ENCODE measurements around the gene NPY4R2.
"Not testable (repeated sequence)": the region's sequence is repeated elsewhere in the genome, so short reads cannot be mapped to it uniquely, and the experiment has no call there.

Gene NPY4R2

DNA sequence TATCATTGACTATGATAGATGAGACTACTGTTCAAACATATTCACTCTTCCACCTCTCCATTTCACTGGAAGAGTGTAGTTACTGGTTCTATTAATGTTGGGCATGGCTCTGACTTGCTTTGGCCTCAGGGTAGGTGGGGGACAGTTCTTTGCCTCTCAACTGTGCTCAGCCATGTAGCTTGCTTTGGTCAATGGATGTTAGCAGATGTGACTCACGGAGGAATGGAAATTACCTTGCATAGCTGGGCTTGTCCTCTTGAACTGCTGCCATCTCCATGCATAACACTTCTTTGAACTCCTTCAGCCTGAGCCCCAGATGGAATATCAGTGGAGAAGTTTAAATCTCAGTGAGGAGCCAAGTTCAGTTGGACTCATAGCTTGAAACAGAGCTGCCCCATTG is 9.1 kb upstream of the NPY4R2 start:
- H3K36me3 ChIP-seq (ENCODE audit: insufficient read depth, low read length); H3K27me3 ChIP-seq (ENCODE audit: control insufficient read depth, insufficient read depth, low read length); H3K9ac ChIP-seq (ENCODE audit: low read depth, low read length); H3K4me3 ChIP-seq (ENCODE audit: low read length); H3K4me1 ChIP-seq (ENCODE audit: control insufficient read depth, insufficient read depth, low read length); H3K4me2 ChIP-seq (ENCODE audit: low read length); H3K9me3 ChIP-seq (replicated peaks; ENCODE audit: low read length): not testable (repeated sequence)

DNA sequence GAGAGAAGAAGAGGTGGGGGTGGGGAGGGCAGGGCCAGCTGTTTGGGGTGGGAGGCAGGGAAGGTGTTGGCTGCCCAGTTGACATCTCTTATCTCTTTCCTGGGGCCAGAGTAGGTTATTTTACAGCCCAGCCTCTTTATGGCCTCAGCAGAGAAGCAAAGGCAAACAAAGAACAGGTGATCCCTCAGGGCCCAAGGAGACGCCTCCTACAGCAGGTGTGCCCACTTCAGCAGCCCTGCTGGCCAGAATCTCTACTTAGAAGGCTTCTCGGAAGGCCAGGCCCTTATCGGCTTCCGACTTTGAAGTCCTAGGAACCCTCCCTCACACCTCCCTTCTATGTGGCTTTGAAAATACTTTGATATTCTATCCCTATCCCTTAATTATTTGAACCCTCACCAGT is 8.0 kb upstream of the NPY4R2 start:
- not testable (repeated sequence) for H3K27me3 ChIP-seq (ENCODE audit: control insufficient read depth, insufficient read depth, low read length); H3K9ac ChIP-seq (ENCODE audit: low read depth, low read length); H3K4me1 ChIP-seq (ENCODE audit: control insufficient read depth, insufficient read depth, low read length); H3K9me3 ChIP-seq (replicated peaks; ENCODE audit: low read length); H3K36me3 ChIP-seq (ENCODE audit: insufficient read depth, low read length); H3K4me3 ChIP-seq (ENCODE audit: low read length); H3K4me2 ChIP-seq (ENCODE audit: low read length)

DNA sequence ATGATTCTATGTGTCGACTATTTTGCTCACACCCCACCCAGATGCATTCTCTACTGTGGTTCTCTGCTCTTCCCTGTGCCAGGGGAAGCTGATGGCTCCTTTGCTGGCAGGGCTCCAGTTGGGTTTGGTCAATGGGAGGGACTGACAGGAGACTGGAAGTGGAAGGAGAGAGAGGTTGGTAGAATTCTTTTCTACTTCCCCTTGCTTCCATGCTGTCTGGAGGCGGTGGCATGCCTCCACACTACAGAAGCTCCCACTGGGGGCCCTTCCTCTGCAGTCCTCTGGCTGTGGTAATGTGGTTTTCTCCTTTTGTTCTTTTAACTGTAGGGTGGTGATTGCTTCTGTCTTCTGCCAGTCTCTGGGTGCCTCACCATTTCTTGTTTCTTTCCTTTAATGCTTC is 4.4 kb upstream of the NPY4R2 start:
- H3K36me3 ChIP-seq (ENCODE audit: insufficient read depth, low read length); H3K4me1 ChIP-seq (ENCODE audit: control insufficient read depth, insufficient read depth, low read length); H3K9ac ChIP-seq (ENCODE audit: low read depth, low read length); H3K9me3 ChIP-seq (replicated peaks; ENCODE audit: low read length); H3K4me2 ChIP-seq (ENCODE audit: low read length); H3K4me3 ChIP-seq (ENCODE audit: low read length); H3K27me3 ChIP-seq (ENCODE audit: control insufficient read depth, insufficient read depth, low read length): not testable (repeated sequence)

DNA sequence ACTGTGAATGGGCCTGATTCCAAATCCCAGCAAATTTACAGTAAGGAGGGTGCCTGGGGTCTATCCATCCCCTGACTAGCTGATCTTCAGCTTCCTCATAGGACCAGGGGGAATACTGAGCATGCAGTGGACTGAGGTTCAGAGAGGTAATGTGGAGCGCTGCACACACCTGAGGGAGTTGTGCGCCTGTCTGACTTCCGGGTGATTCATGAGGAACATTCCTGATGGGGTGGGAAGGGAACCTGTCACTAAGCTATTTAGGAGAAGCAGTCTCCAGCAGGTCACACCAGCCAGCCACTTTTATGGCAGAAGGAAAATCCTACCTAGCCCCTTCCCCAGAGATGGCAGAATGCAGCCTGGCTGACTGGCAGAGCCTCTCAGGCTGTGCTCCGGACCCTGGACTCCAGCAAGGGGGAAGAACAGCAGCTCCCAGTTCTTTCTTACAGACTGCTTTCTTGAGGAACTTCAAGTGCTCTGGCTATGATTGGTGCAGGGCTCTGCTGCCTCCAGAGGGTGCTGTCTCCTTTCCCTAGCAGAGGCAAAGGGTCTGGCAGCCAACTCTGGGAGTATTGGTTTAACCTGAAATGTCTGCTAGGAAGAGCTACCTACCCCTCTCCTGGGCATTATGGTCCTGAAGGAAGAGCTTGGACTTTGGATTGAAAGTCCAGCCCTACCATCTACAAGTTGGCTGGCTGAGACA is 2.5 kb upstream of the NPY4R2 start:
- H3K9me3 ChIP-seq (replicated peaks; ENCODE audit: low read length); H3K4me3 ChIP-seq (ENCODE audit: low read length); H3K27me3 ChIP-seq (ENCODE audit: control insufficient read depth, insufficient read depth, low read length); H3K9ac ChIP-seq (ENCODE audit: low read depth, low read length); H3K4me2 ChIP-seq (ENCODE audit: low read length); H3K36me3 ChIP-seq (ENCODE audit: insufficient read depth, low read length); H3K4me1 ChIP-seq (ENCODE audit: control insufficient read depth, insufficient read depth, low read length): not testable (repeated sequence)

DNA sequence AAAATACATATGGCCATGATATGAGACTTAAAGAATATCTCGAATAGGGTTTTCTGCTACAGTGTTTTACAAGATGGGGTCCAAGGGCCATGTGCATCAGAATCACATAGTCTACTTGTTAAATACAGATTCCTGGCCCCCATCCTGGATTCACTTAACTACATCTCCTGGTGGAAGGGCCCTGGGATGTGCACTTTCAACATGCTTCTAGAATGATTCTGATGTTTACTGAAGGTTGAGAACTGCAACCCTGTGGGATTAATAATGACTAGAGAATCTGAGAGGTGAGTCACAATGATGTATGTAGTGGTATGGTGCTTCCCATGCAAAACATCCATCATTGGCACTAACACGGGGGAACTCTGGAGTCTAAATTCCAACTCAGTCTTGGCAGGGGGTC is 2.1 kb downstream of the NPY4R2 start:
- H3K4me1 ChIP-seq (ENCODE audit: control insufficient read depth, insufficient read depth, low read length); H3K9ac ChIP-seq (ENCODE audit: low read depth, low read length); H3K36me3 ChIP-seq (ENCODE audit: insufficient read depth, low read length); H3K27me3 ChIP-seq (ENCODE audit: control insufficient read depth, insufficient read depth, low read length); H3K4me3 ChIP-seq (ENCODE audit: low read length); H3K9me3 ChIP-seq (replicated peaks; ENCODE audit: low read length); H3K4me2 ChIP-seq (ENCODE audit: low read length): not testable (repeated sequence)

DNA sequence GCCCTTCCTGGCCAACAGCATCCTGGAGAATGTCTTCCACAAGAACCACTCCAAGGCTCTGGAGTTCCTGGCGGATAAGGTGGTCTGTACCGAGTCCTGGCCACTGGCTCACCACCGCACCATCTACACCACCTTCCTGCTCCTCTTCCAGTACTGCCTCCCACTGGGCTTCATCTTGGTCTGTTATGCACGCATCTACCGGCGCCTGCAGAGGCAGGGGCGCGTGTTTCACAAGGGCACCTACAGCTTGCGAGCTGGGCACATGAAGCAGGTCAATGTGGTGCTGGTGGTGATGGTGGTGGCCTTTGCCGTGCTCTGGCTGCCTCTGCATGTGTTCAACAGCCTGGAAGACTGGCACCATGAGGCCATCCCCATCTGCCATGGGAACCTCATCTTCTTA is 4.0 kb downstream of the NPY4R2 start:
- not testable (repeated sequence) for H3K4me1 ChIP-seq (ENCODE audit: control insufficient read depth, insufficient read depth, low read length); H3K36me3 ChIP-seq (ENCODE audit: insufficient read depth, low read length); H3K4me3 ChIP-seq (ENCODE audit: low read length); H3K9me3 ChIP-seq (replicated peaks; ENCODE audit: low read length); H3K27me3 ChIP-seq (ENCODE audit: control insufficient read depth, insufficient read depth, low read length); H3K9ac ChIP-seq (ENCODE audit: low read depth, low read length); H3K4me2 ChIP-seq (ENCODE audit: low read length)

DNA sequence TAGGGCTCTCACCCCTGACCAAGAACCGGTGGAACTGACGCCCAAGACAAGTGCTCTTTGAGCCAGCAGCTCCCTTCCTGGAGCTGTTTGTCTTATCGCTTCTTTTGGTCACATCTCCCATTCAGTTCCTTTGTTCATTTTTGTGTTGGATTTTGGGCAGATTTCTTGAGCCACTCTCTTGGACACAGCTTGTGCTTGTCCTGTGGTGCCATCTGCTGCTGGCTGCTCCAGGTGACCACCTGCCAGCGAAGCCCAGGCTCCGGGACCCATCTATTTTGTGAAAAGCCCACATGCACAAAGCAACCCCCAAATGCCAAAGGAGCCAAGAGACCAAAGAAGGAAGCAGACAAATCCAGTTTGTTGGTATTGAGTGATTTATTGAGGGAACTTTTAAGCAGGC is 6.2 kb downstream of the NPY4R2 start:
- H3K9ac ChIP-seq (ENCODE audit: low read depth, low read length); H3K4me3 ChIP-seq (ENCODE audit: low read length); H3K27me3 ChIP-seq (ENCODE audit: control insufficient read depth, insufficient read depth, low read length); H3K4me1 ChIP-seq (ENCODE audit: control insufficient read depth, insufficient read depth, low read length); H3K36me3 ChIP-seq (ENCODE audit: insufficient read depth, low read length); H3K4me2 ChIP-seq (ENCODE audit: low read length); H3K9me3 ChIP-seq (replicated peaks; ENCODE audit: low read length): not testable (repeated sequence)

DNA sequence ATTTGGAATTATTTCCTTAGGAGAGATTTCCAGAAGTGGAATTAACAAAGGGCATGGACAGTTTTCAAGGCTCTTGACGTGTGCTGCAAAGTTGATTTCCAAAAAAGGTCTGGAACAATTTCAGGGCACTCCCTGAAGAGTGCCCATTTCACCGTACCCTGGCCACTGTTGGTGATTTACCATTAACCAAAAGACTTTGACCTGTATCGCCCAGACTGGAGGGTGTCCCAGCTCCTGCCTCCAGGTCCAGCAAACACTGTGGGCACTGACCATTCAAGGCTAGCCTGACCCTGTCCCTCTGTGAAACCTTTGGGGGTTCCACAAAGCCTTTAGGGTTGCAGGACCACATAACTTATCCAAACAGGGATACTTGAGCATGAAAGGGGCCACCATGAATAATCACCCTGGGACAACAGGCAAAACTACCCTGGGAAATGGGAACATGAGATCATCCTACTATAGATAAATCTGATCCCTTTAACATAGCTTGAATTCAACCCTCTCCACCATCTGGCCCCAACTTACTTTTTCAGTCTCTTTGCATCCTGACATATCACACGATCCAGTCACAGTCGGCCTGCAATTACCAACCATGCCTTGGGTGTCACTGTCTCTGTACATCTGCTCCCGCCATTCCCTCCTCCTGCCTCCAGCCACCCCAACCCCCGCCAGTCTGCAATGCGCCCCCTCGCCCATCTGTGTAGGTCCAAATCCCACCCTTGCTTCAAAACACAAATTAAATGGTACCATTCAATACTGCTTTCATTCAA is 8.9 kb downstream of the NPY4R2 start:
- not testable (repeated sequence) for H3K4me1 ChIP-seq (ENCODE audit: control insufficient read depth, insufficient read depth, low read length); H3K4me3 ChIP-seq (ENCODE audit: low read length); H3K36me3 ChIP-seq (ENCODE audit: insufficient read depth, low read length)

DNA sequence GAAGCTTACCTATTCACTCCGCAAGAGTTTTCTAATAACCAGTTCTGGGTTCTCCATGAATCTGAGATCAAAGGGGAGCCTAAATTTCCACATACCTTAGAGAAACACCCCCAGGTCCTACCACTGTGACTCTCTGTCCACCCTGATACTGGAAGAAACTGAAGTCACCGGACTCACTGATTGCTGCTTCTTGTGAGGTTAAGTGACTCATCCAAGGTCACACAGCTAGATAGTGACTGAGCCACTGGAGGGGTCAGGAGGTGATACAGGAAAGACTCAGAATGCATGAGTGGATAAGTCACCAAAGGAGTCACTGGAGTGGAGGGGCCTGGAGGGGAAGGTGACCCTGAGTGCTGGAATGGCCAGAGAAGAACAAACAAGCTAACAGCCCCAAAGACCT is 9.8 kb downstream of the NPY4R2 start:
- not testable (repeated sequence) for H3K9ac ChIP-seq (ENCODE audit: low read depth, low read length); H3K4me1 ChIP-seq (ENCODE audit: control insufficient read depth, insufficient read depth, low read length); H3K4me3 ChIP-seq (ENCODE audit: low read length); H3K36me3 ChIP-seq (ENCODE audit: insufficient read depth, low read length); H3K27me3 ChIP-seq (ENCODE audit: control insufficient read depth, insufficient read depth, low read length); H3K9me3 ChIP-seq (replicated peaks; ENCODE audit: low read length); H3K4me2 ChIP-seq (ENCODE audit: low read length)

More for the DNA sequence above, 8.9 kb downstream of the NPY4R2 start:
- H3K4me2 ChIP-seq (ENCODE audit: low read length); H3K9ac ChIP-seq (ENCODE audit: low read depth, low read length); H3K27me3 ChIP-seq (ENCODE audit: control insufficient read depth, insufficient read depth, low read length); H3K9me3 ChIP-seq (replicated peaks; ENCODE audit: low read length): not testable (repeated sequence)

DNA sequence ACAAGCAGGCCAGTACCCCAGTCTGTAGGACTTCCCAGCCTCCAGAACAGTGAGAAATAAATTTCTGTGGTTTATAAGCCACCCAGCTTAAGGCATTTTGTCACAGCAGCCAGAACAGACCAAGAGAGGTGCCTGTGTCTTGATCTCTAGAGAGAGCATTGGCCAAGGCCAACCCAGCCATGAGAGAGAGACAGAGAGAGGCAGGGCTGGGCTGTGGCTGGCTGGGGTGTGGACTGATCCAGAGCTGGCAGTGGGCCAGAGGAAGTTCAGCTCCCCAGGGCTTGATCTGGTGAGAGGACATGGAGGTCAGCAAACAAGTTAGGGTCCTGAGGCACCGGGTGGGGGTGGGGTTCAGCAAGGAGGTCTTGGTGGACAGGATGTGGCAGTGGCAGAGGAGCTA is 14.4 kb downstream of the NPY4R2 start:
- H3K4me3 ChIP-seq (ENCODE audit: low read length); H3K9me3 ChIP-seq (replicated peaks; ENCODE audit: low read length); H3K4me2 ChIP-seq (ENCODE audit: low read length): not testable (repeated sequence)

DNA sequence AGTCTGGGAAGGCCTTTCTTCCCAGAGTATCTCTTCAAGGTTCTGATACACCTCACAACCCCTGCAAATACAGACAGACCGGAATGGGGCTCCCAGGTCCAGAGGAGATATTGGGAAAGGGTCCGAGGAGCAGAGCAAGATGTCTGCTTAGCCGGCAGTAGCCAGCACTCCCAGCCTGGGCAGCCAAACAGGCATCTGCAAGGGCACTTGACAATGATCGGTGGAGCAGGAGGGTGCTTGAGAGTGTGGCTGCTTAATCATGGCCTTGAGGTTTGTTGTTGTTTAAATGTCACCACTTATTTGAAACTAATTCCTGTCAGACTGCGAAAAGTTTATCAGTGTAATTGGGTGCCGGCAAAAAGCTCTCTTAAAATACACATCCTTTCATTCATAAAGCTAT is 15.0 kb downstream of the NPY4R2 start:
- H3K36me3 ChIP-seq (ENCODE audit: insufficient read depth, low read length); H3K27me3 ChIP-seq (ENCODE audit: control insufficient read depth, insufficient read depth, low read length); H3K4me3 ChIP-seq (ENCODE audit: low read length); H3K9me3 ChIP-seq (replicated peaks; ENCODE audit: low read length); H3K4me2 ChIP-seq (ENCODE audit: low read length); H3K4me1 ChIP-seq (ENCODE audit: control insufficient read depth, insufficient read depth, low read length); H3K9ac ChIP-seq (ENCODE audit: low read depth, low read length): not testable (repeated sequence)

More for the DNA sequence above, 14.4 kb downstream of the NPY4R2 start:
- H3K4me1 ChIP-seq (ENCODE audit: control insufficient read depth, insufficient read depth, low read length); H3K27me3 ChIP-seq (ENCODE audit: control insufficient read depth, insufficient read depth, low read length); H3K9ac ChIP-seq (ENCODE audit: low read depth, low read length); H3K36me3 ChIP-seq (ENCODE audit: insufficient read depth, low read length): not testable (repeated sequence)

DNA sequence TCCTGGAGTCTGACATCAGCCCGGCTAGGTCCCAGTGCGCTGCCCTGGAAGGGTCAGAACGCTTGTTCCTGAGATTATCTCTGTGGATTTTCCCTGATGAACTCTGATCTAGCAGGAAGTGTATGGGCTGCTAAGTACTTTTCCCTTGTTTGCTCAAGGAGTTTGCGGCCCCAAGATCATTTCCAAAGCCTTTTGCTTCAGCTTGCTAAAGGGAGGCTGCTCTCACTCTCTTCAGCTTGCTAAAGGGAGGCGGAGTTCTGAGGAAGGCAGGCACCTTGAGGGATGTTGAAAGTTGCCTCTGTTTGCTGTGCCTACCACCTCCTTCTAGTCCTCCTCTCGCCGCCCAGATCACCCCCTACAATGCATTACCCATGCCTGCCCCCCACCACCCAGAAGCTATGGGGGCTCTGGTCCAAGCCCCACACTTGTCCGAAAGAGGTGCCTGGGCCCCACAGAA is 18.3 kb downstream of the NPY4R2 start:
- not testable (repeated sequence) for H3K36me3 ChIP-seq (ENCODE audit: insufficient read depth, low read length); H3K27me3 ChIP-seq (ENCODE audit: control insufficient read depth, insufficient read depth, low read length); H3K4me2 ChIP-seq (ENCODE audit: low read length); H3K9me3 ChIP-seq (replicated peaks; ENCODE audit: low read length); H3K4me1 ChIP-seq (ENCODE audit: control insufficient read depth, insufficient read depth, low read length); H3K4me3 ChIP-seq (ENCODE audit: low read length); H3K9ac ChIP-seq (ENCODE audit: low read depth, low read length)
